ENCODE measurements around the gene AP2A1. TPM values are rescaled to one million over a fixed set of nuclear protein-coding genes. Genes with fewer than 3 reads are reported as not detected.

AP2A1 gene
- total and polyA plus RNA-seq, 10 of the 15 experiments (the other 5 are each of a cell fraction or from before 2014, with no cell fraction given): 0.68 to 78.8 (median 33.8) TPM

- POLR2A ChIA-PET: no interaction called here
- Histone ChIP-seq H3K9ac (ENCODE audit: control insufficient read depth, insufficient read depth, low read length) (no peak overlapping the region), H3K9me3 (replicated peaks; ENCODE audit: control insufficient read depth, insufficient read depth, low read length) (no peaks in the 10 kb centered on the region), H3K27ac (ENCODE audit: control insufficient read depth, insufficient read depth) (no peak overlapping the region), H3K79me2 (ENCODE audit: control insufficient read depth, insufficient read depth, low read length) (no peaks in the 10 kb centered on the region), H4K20me1 (ENCODE audit: control insufficient read depth, insufficient read depth) (no peaks in the 10 kb centered on the region), H3K4me2 (ENCODE audit: control insufficient read depth, insufficient read depth) (no peak overlapping the region), H3K4me1 (ENCODE audit: control insufficient read depth, insufficient read depth, low read length) (no peaks in the 10 kb centered on the region), H2AFZ (ENCODE audit: control insufficient read depth, low read depth, low read length) (no peak overlapping the region), H3K27me3 (replicated peaks in 1 of 2; ENCODE audit: control insufficient read depth in 2 of 2, insufficient read depth in 2 of 2, low read length in 1 of 2) (no peaks in the 10 kb centered on the region), H3K4me3 (no peak overlapping the region), H3K36me3 (ENCODE audit: control insufficient read depth in 2 of 2, insufficient read depth in 2 of 2, low read length in 1 of 2) (peaks cover 9 to 23% of the 10 kb centered on the region in 2 experiments; a peak in 3 of 4 replicates)
- RAD21 ChIA-PET (ENCODE audit: unreplicated experiment): no interaction called here
- ATAC-seq (no peak), FAIRE-seq (no peak), DNase-seq (ENCODE audit: low read depth, low spot score) (no peak)
- intact Hi-C loops (cut with micrococcal nuclease; ENCODE audit: unreplicated experiment) (no loop called here), in situ Hi-C loops (cut with MboI) (no loop called here)
- SMC1A ChIA-PET (ENCODE audit: uncharacterized antibody, unreplicated experiment): no interaction called here
- no TSS peak for BruUV-seq (replicated peaks)
- TF ChIP-seq ZNF217 (IDR thresholded peaks at IDR 0.05) (no peak), PKNOX1 (IDR thresholded peaks at IDR 0.05) (no peak), POLR2A (IDR thresholded peaks at IDR 0.05; ENCODE audit: low read depth, low read length) (no peak), RUNX3 (IDR thresholded peaks at IDR 0.05; ENCODE audit: low read length) (no peak), ESRRA (IDR thresholded peaks at IDR 0.05; ENCODE audit: low read length) (no peak), IRF4 (IDR thresholded peaks at IDR 0.05; ENCODE audit: low read depth, low read length) (no peak), TCF3 (IDR thresholded peaks at IDR 0.05; ENCODE audit: borderline replicate concordance, insufficient read depth, low read depth, low read length) (no peak), NFXL1 (IDR thresholded peaks at IDR 0.05; ENCODE audit: borderline replicate concordance) (no peak), SRF (IDR thresholded peaks at IDR 0.05; ENCODE audit: low read depth in 2 of 2, low read length in 2 of 2) (no peak), PBX3 (IDR thresholded peaks at IDR 0.05; ENCODE audit: insufficient replicate concordance, low read depth, low read length) (no peak), NFYB (IDR thresholded peaks at IDR 0.05; ENCODE audit: insufficient read depth, low read depth, low read length) (no peak), HDAC6 (IDR thresholded peaks at IDR 0.05; ENCODE audit: unreplicated experiment) (no peak), E4F1 (IDR thresholded peaks at IDR 0.05; ENCODE audit: borderline replicate concordance, partially characterized antibody) (no peak)
- WGBS (ENCODE audit: insufficient coverage, insufficient replicate concordance, low lambda C conversion rate, missing lambda C conversion rate): 97% methylated on average over 23 of the region's 24 CpGs
- CTCF ChIA-PET: no interaction called here
These were observed 36.2 kb downstream of the AP2A1 start for GRCh38 chr19:49802836-49803528.

Measured in GM12878 (cell line).